ENCODE data around the gene GLIS2.

GLIS2 gene

GRCh38 chr16:4298761-4299522 is 16.9 kb upstream of the GLIS2 start:
- peak; percentile 77 for DNase-seq
- Histone ChIP-seq H3K9me3 (ENCODE audit: severe bottlenecking) (no peaks in the 10 kb centered on the region), H3K27ac (no peak overlapping the region), H3K27me3 (ENCODE audit: insufficient read depth, low read depth, severe bottlenecking) (no peaks in the 10 kb centered on the region), H3K4me3 (ENCODE audit: low read depth, low read length) (no peak overlapping the region), H3K36me3 (no peaks in the 10 kb centered on the region)
- TF ChIP-seq, protein P1, sequence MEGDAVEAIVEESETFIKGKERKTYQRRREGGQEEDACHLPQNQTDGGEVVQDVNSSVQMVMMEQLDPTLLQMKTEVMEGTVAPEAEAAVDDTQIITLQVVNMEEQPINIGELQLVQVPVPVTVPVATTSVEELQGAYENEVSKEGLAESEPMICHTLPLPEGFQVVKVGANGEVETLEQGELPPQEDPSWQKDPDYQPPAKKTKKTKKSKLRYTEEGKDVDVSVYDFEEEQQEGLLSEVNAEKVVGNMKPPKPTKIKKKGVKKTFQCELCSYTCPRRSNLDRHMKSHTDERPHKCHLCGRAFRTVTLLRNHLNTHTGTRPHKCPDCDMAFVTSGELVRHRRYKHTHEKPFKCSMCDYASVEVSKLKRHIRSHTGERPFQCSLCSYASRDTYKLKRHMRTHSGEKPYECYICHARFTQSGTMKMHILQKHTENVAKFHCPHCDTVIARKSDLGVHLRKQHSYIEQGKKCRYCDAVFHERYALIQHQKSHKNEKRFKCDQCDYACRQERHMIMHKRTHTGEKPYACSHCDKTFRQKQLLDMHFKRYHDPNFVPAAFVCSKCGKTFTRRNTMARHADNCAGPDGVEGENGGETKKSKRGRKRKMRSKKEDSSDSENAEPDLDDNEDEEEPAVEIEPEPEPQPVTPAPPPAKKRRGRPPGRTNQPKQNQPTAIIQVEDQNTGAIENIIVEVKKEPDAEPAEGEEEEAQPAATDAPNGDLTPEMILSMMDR (IDR thresholded peaks at IDR 0.05; ENCODE audit: low read depth, low read length) = no peak

DNA sequence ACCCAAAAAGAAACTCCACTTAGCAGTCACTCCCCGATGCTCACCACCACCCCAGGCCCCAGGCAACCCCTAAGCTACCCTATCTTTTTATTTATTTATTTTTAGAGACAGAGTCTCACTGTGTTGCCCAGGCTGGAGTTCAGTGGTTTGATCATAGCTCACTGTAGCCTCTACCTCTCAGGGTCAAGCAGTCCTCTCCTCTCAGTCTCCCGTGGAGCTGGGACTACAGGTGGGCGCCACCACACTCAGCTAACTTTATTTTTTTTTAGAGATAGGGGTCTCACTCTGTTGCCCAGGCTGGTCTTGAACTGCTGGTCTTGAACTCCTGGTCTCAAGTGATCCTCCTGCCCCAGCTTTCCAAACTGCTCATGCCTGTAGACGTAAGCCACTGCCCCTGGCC is 14.7 kb upstream of the GLIS2 start:
- no peak overlapping the region for H3K27ac ChIP-seq
- TF ChIP-seq, protein P1 (IDR thresholded peaks at IDR 0.05; ENCODE audit: low read depth, low read length) = no peak
- no peaks in the 10 kb centered on the region for H3K9me3 ChIP-seq (ENCODE audit: severe bottlenecking)
- no peaks in the 10 kb centered on the region for H3K36me3 ChIP-seq
- H3K4me3 ChIP-seq (ENCODE audit: low read depth, low read length) = no peak overlapping the region
- H3K27me3 ChIP-seq (ENCODE audit: insufficient read depth, low read depth, severe bottlenecking) = no peaks in the 10 kb centered on the region
- no peak for DNase-seq

GRCh38 chr16:4301968-4302367 is 13.9 kb upstream of the GLIS2 start:
- Histone ChIP-seq H3K4me3 (ENCODE audit: low read depth, low read length) (no peak overlapping the region), H3K36me3 (no peaks in the 10 kb centered on the region), H3K27ac (no peak overlapping the region), H3K9me3 (ENCODE audit: severe bottlenecking) (no peaks in the 10 kb centered on the region), H3K27me3 (ENCODE audit: insufficient read depth, low read depth, severe bottlenecking) (no peaks in the 10 kb centered on the region)
- TF ChIP-seq, protein P1 (IDR thresholded peaks at IDR 0.05; ENCODE audit: low read depth, low read length) = no peak
- no peak for DNase-seq

GRCh38 chr16:4303973-4304372 is 11.9 kb upstream of the GLIS2 start:
- peak; percentile 97 for DNase-seq
- H3K27me3 ChIP-seq (ENCODE audit: insufficient read depth, low read depth, severe bottlenecking) = no peaks in the 10 kb centered on the region
- no peaks in the 10 kb centered on the region for H3K9me3 ChIP-seq (ENCODE audit: severe bottlenecking)
- H3K36me3 ChIP-seq = no peaks in the 10 kb centered on the region
- peak overlapping the region; percentile 17; the same call in 1 of the 2 replicates for H3K4me3 ChIP-seq (ENCODE audit: low read depth, low read length)
- TF ChIP-seq, protein P1 (IDR thresholded peaks at IDR 0.05; ENCODE audit: low read depth, low read length) = no peak
- peak overlapping the region; percentile 85 for H3K27ac ChIP-seq

DNA sequence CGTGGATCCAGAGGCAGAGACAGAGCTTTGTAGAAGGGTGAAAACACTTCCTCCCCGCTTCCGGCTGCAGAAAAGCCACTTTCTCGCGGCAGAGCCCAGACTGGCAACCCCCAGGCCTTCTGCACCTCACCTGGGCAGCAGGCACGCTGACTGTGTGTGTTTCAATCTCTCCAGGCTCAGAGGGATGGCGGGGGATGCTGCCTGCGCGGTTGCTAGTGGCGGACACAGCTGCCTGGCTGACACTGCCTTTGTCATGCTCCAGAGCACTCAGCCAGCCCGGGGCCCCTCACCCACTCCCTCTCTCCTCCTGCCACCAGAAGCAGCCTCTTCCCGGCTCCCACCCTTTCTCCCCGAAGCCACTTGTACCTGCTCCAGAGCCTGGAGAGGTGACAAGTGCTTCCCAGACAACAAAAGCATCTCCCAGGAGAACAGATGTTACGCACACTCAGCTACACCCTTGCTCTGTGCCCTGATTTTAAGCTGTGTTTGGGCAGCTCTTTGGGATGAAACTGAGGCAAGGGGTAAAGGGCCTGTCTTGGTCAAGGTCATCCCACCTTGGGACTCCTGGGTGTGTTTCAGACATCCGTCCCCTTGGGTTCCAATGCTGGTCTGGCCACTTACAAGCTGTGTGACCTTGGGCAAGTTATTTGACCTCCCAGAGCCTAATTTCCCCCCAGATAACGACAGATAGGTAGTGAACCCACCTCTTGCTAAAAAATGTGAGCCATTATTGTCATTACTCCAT is 9.2 kb upstream of the GLIS2 start:
- Histone ChIP-seq H3K4me3 (ENCODE audit: low read depth, low read length) (no peak overlapping the region), H3K27me3 (ENCODE audit: insufficient read depth, low read depth, severe bottlenecking) (no peaks in the 10 kb centered on the region), H3K27ac (peak overlapping the region; percentile 85), H3K36me3 (no peaks in the 10 kb centered on the region), H3K9me3 (ENCODE audit: severe bottlenecking) (no peaks in the 10 kb centered on the region)
- peak; percentile 83 for DNase-seq
- TF ChIP-seq, protein P1 (IDR thresholded peaks at IDR 0.05; ENCODE audit: low read depth, low read length) = no peak

Measured in WERI-Rb-1 (cell line).